HepG2 (cell line): ENCODE results near the gene PSMD12.

Experiments
- AGO1 ChIP-seq: fragments of 200-400 bp; formaldehyde crosslinking; IDR thresholded peaks from 2 replicates; pipeline ENCODE4 v1.6.1; 2017; ENCODE audit warnings: mild to moderate bottlenecking, low read depth, low read length, moderate library complexity; ENCODE audit not compliant: poor library complexity, severe bottlenecking
- CENPT ChIP-seq: sonication (generic); formaldehyde crosslinking; IDR thresholded peaks from 2 replicates; pipeline ENCODE4 v1.8.0; 2022; ENCODE audit warnings: low read depth, mild to moderate bottlenecking, moderate library complexity, missing genetic modification reagents
- CREM ChIP-seq, 2 experiments: sonication (generic) in 1 of 2; formaldehyde crosslinking in 1 of 2; IDR thresholded peaks; 2 replicates each; pipeline versions ENCODE4 v1.4.0 to v1.6.1; 2016 to 2020; ENCODE audit warnings: antibody characterized with exemption in 1 of 2, mild to moderate bottlenecking in 1 of 2, missing genetic modification reagents in 1 of 2
- CTCF ChIP-seq: sonication (generic); formaldehyde crosslinking; IDR thresholded peaks from 2 replicates; pipeline ENCODE4 v1.5.0; 2020; ENCODE audit warnings: mild to moderate bottlenecking, missing genetic modification reagents, moderate library complexity
- EZH2 ChIP-seq: conservative IDR thresholded peaks from 2 replicates; pipeline ENCODE4 v1.6.1; 2012; ENCODE audit warnings: mild to moderate bottlenecking, low read depth, low read length, moderate library complexity
- HBP1 ChIP-seq: IDR thresholded peaks from 2 replicates; pipeline ENCODE4 v1.6.1; 2016; ENCODE audit warnings: low read depth, control low read depth
- KAT7 ChIP-seq: IDR thresholded peaks from 2 replicates; pipeline ENCODE4 v1.6.1; 2018; ENCODE audit warnings: borderline replicate concordance, missing compliant biosample characterization
- RFX5 ChIP-seq: IDR thresholded peaks from 2 replicates; pipeline ENCODE4 v1.6.1; 2011; ENCODE audit warnings: low read depth, low read length, improper control_type of control experiment
- RNF219 ChIP-seq: sonication (generic); formaldehyde crosslinking; IDR thresholded peaks from 2 replicates; pipeline ENCODE4 v1.5.0; 2020; ENCODE audit warnings: mild to moderate bottlenecking, missing genetic modification reagents
- SP2 ChIP-seq: sonication (generic); formaldehyde crosslinking; IDR thresholded peaks from 2 replicates; pipeline ENCODE4 v1.5.1; 2020; ENCODE audit warnings: mild to moderate bottlenecking, missing genetic modification reagents
- TEF ChIP-seq: sonication (generic); formaldehyde crosslinking; IDR thresholded peaks from 2 replicates; pipeline ENCODE4 v1.5.0; 2020; ENCODE audit warnings: missing genetic modification reagents
- ZBTB25 ChIP-seq: IDR thresholded peaks from 2 replicates; pipeline ENCODE4 v1.6.1; 2018; ENCODE audit warnings: missing genetic modification reagents
- ZNF644 ChIP-seq: IDR thresholded peaks from 2 replicates; pipeline ENCODE4 v1.6.1; 2016; ENCODE audit warnings: low read depth
- ZNF687 ChIP-seq: sonication (generic); formaldehyde crosslinking; IDR thresholded peaks from 2 replicates; pipeline ENCODE4 v1.5.1; 2020; ENCODE audit warnings: mild to moderate bottlenecking, missing genetic modification reagents, moderate library complexity

- TF ChIP-seq KAT7 (CRISPR knock-in tag): no peak
- TF ChIP-seq RNF219 (CRISPR knock-in tag): no peak
- no peak for TF ChIP-seq HBP1 (CRISPR knock-in tag)
- no peak for TF ChIP-seq TEF
- no peak for TF ChIP-seq CTCF (CRISPR knock-in tag)
- no peak for TF ChIP-seq ZNF644 (CRISPR knock-in tag)
- no peak for TF ChIP-seq AGO1
- no peak for TF ChIP-seq RFX5
- no peak for TF ChIP-seq EZH2
- TF ChIP-seq CENPT (CRISPR knock-in tag): no peak
- no peak for TF ChIP-seq CREM (IDR thresholded peaks at IDR 0.05)
- no peak for TF ChIP-seq CREM (CRISPR knock-in tag; IDR thresholded peaks at IDR 0.05)
- TF ChIP-seq ZNF687 (CRISPR knock-in tag): no peak
- no peak for TF ChIP-seq SP2 (CRISPR knock-in tag)
- no peak for TF ChIP-seq ZBTB25 (CRISPR knock-in tag)
These were observed 12.3 kb downstream of the PSMD12 start for GRCh38 chr17:67353929-67354574.
